Amniotic stem cell (primary cell): Measurements from ENCODE around the gene MAST4.

ENCODE experiments used
- DNase-seq: peaks from one replicate; lab custom pipeline; 2025; lab: John Stamatoyannopoulos, UW

The MAST4 gene

GRCh38 chr5:67190410-67190809 is 594.2 kb downstream of the MAST4 start:
- no peak for DNase-seq

GRCh38 chr5:67190861-67191260 is 594.7 kb downstream of the MAST4 start:
- no peak for DNase-seq

GRCh38 chr5:67192719-67193438 is 596.7 kb downstream of the MAST4 start:
- DNase-seq: no peak

GRCh38 chr5:67193439-67193807 is 597.2 kb downstream of the MAST4 start:
- no peak for DNase-seq

- DNase-seq: no peak
Observed at GRCh38 chr5:67194166-67194565, 598.0 kb downstream of the MAST4 start.

- no peak for DNase-seq
Observed at GRCh38 chr5:67195406-67196275, 599.4 kb downstream of the MAST4 start.

- DNase-seq: no peak
Observed at GRCh38 chr5:67196537-67197059, 600.4 kb downstream of the MAST4 start, which contains the start of gene CD180. Gene CD180 (minus strand): TSS chr5:67196799. CDS start chr5:67196641, 158 bp downstream.

GRCh38 chr5:67197536-67197935 is 601.3 kb downstream of the MAST4 start:
- no peak for DNase-seq

- DNase-seq: no peak
Observed at GRCh38 chr5:67198917-67199316, 602.7 kb downstream of the MAST4 start.

- DNase-seq: no peak
Observed at GRCh38 chr5:67199859-67200258, 603.7 kb downstream of the MAST4 start.

GRCh38 chr5:67200809-67201562 is 604.8 kb downstream of the MAST4 start:
- DNase-seq: no peak

- no peak for DNase-seq
Observed at GRCh38 chr5:67201897-67202549, 605.8 kb downstream of the MAST4 start.

GRCh38 chr5:67202828-67203227 is 606.6 kb downstream of the MAST4 start:
- DNase-seq: no peak

GRCh38 chr5:67203701-67204074 is 607.5 kb downstream of the MAST4 start:
- DNase-seq: no peak

- no peak for DNase-seq
Observed at GRCh38 chr5:67204821-67205220, 608.6 kb downstream of the MAST4 start.

GRCh38 chr5:67205981-67206380 is 609.8 kb downstream of the MAST4 start:
- no peak for DNase-seq

- no peak for DNase-seq
Observed at GRCh38 chr5:67206461-67206860, 610.3 kb downstream of the MAST4 start.

GRCh38 chr5:67206929-67207328 is 610.7 kb downstream of the MAST4 start:
- DNase-seq: no peak

GRCh38 chr5:67208403-67208802 is 612.2 kb downstream of the MAST4 start:
- DNase-seq: no peak

GRCh38 chr5:67209141-67209771 is 613.1 kb downstream of the MAST4 start:
- DNase-seq: peak; percentile 13

- peak; percentile 19 for DNase-seq
Observed at GRCh38 chr5:67211926-67212325, 615.7 kb downstream of the MAST4 start.
